Measurements from ENCODE around the gene MRPL19.

MRPL19 gene

GRCh38 chr2:75646583-75647425 lies at the start of gene MRPL19:
TSS of gene MRPL19 (plus strand) at chr2:75646783. CDS start at chr2:75646808, 25 bp downstream.
- DNase-seq = peak; percentile 25 to 88 (median 82)

GRCh38 chr2:75596784-75597183 lies 49.8 kb upstream of the MRPL19 start:
- DNase-seq = no peak

GRCh38 chr2:75597949-75598348 lies 48.6 kb upstream of the MRPL19 start:
- no peak for DNase-seq

- DNase-seq = no peak
Observed at GRCh38 chr2:75598589-75599155, 47.9 kb upstream of the MRPL19 start.

GRCh38 chr2:75600461-75601011 lies 46.0 kb upstream of the MRPL19 start:
- DNase-seq = no peak

- DNase-seq = no peak
Observed at GRCh38 chr2:75602724-75603342, 43.8 kb upstream of the MRPL19 start.

GRCh38 chr2:75603477-75603876 lies 43.1 kb upstream of the MRPL19 start:
- no peak for DNase-seq

GRCh38 chr2:75604484-75604883 lies 42.1 kb upstream of the MRPL19 start:
- DNase-seq = no peak

- DNase-seq = peak in 2 of 14 donors; percentile 13 to 31
Observed at GRCh38 chr2:75605770-75606529, 40.6 kb upstream of the MRPL19 start.

- peak in 1 of 14 donors; percentile 17 for DNase-seq
Observed at GRCh38 chr2:75606761-75607399, 39.7 kb upstream of the MRPL19 start.

GRCh38 chr2:75607400-75607798 lies 39.2 kb upstream of the MRPL19 start:
- DNase-seq = no peak

GRCh38 chr2:75607988-75608683 lies 38.4 kb upstream of the MRPL19 start:
- DNase-seq = peak in 2 of 14 donors; percentile 38 to 47

- peak in 11 of 14 donors; percentile 31 to 73 (median 54) for DNase-seq
Observed at GRCh38 chr2:75608684-75609333, 37.8 kb upstream of the MRPL19 start.

GRCh38 chr2:75609334-75609689 lies 37.3 kb upstream of the MRPL19 start:
- DNase-seq = no peak

GRCh38 chr2:75609937-75610508 lies 36.6 kb upstream of the MRPL19 start:
- DNase-seq = no peak

GRCh38 chr2:75610671-75611070 lies 35.9 kb upstream of the MRPL19 start:
- DNase-seq = no peak

- DNase-seq = peak in 1 of 14 donors; percentile 5
Observed at GRCh38 chr2:75612108-75612861, 34.3 kb upstream of the MRPL19 start.

GRCh38 chr2:75612862-75613243 lies 33.7 kb upstream of the MRPL19 start:
- no peak for DNase-seq

GRCh38 chr2:75614162-75614651 lies 32.4 kb upstream of the MRPL19 start:
- DNase-seq = no peak

Measured in C1 segment of cervical spinal cord (tissue), 14 donors.